Astrocyte of the cerebellum (primary cell): ENCODE measurements around the gene MT1H.

ENCODE experiments used
- DNase-seq: peaks from one replicate; pipeline ENCODE4 v3.0.0-alpha.2; 2011; ENCODE audit warnings: low read depth
- H3K4me3 ChIP-seq: 2 replicates; pipeline ENCODE4 v1.5.1; 2011; ENCODE audit warnings: mild to moderate bottlenecking, low read depth, low read length, moderate library complexity
- CTCF ChIP-seq: IDR thresholded peaks from 2 replicates; pipeline ENCODE4 v1.5.1; 2012; ENCODE audit warnings: low read length, low read depth, moderate library complexity, mild to moderate bottlenecking; ENCODE audit errors: missing control alignments
- in situ Hi-C: cut with HindIII; loops from 2 replicates; pipeline ENCODE4 v1.10.0; 2017; ENCODE audit warnings: low sequenced_read_pairs

Gene MT1H

GRCh38 chr16:56631832-56632155 is 37.8 kb upstream of the MT1H start:
- no peak for DNase-seq
- H3K4me3 ChIP-seq = peak overlapping the region; percentile 38
- no peak for TF ChIP-seq CTCF
- in situ Hi-C loops = no loop called here

DNA sequence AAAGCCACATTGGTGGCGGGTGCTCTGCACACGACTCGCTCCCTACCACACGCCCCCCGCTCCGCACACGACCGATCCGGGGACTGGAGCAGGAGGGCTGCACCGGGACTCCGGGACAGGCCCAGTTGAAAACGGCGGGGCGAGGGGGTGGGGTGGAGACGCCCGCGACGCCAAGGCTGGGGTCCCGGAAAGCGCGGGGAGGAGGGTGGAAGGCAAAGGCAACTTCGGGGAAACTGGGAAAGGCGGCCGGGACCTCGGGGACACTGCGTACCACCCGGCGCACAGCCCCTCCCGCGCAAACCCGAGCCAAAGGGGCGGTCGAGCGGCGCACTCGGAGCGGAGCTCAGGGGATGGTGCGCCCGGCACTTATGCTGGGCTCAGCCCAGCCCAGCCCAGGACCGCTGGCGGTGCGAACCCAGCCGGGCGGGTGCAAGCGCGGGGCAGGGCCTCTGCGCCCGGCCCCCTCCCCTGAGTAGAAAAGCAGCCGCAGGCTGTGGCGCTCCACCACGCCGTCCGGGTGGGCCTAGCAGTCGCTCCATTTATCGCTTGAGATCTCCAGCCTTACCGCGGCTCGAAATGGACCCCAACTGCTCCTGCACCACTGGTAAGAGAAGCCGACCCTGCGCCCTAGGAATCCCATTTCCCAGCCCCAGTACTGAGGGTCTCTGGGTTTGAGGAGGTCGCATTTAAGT is 37.3 kb upstream of the MT1H start, which contains the start of gene MT1M:
Gene MT1M (plus strand): TSS at position 504 of the 692 bp plus-strand sequence. CDS start 73 bp downstream, at position 577.
- no peak for DNase-seq
- in situ Hi-C loops = no loop called here
- TF ChIP-seq CTCF = no peak
- peak within 1 kb of the TSS; percentile 38 for H3K4me3 ChIP-seq

DNA sequence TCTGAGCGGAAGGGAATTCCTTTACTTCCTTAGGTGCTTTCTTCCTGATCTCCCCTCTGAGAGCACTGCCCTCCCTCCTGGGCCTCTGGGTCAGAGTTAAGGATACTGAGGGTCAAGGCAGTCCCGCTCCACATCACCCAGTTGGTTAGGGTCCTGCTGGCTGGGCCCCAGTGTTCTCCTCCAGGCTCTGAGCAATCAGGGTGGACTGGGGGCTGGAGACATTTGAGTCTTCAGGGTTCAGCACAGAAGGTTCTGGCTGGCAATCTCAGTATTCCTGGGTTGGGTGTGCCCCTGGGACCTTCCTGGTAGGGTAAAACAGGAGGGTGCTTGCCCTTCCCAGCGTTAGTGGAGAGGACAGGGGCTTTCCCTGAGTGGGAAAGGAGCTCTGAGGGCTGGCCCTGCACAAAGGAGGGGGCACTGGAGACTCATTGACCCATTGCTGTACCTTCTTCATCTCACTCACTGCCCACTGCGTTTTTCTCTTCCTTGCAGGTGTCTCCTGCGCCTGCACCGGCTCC is 36.7 kb upstream of the MT1H start:
- no peak for TF ChIP-seq CTCF
- no peak for DNase-seq
- in situ Hi-C loops = no loop called here
- peak overlapping the region; percentile 38 for H3K4me3 ChIP-seq

GRCh38 chr16:56633535-56633934 is 36.1 kb upstream of the MT1H start:
- in situ Hi-C loops = no loop called here
- TF ChIP-seq CTCF = no peak
- DNase-seq = no peak
- H3K4me3 ChIP-seq = no peak overlapping the region

- TF ChIP-seq CTCF = no peak
- no peak for DNase-seq
- H3K4me3 ChIP-seq = peak overlapping the region; percentile 15
- in situ Hi-C loops = no loop called here
Observed at GRCh38 chr16:56634715-56635440, 34.7 kb upstream of the MT1H start.

DNA sequence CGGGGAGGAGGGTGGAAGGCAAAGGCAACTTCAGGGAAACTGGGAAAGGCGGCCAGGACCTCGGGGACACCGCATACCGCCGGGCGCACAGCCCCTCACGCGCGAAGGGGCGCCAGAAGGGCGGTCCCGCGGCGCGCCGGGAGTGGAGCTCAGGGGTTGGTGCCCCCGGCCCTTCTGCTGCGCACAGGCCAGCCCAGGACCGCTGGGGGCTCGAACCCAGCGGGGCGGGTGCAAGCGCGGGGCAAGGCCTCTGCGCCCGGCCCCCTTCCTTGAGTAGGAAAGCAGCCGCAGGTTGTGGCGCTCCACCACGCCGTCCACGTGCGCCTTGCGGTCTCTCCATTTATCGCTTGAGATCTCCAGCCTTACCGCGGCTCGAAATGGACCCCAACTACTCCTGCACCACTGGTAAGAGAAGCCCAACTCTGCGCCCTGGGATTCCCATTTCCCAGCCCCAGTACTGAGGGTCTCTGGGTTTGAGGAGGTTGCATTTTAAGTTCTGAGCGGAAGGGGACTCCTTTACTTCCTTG is 34.1 kb upstream of the MT1H start:
- DNase-seq = no peak
- no peak for TF ChIP-seq CTCF
- in situ Hi-C loops = no loop called here
- peak overlapping the region; percentile 15 for H3K4me3 ChIP-seq
